ENCODE results near the gene TNPO2. TPM values are rescaled to one million over a fixed set of nuclear protein-coding genes. Genes with fewer than 3 reads are reported as not detected.

The TNPO2 gene
- total and polyA plus RNA-seq, 2 of the 13 experiments (the other 11 are each of a cell fraction or from before 2014, with no cell fraction given), result 31.7 to 61.0 TPM

GRCh38 chr19:12757544-12758274 is 34.0 kb upstream of the TNPO2 start (continued):
- TF ChIP-seq ZXDC (CRISPR knock-in tag; IDR thresholded peaks at IDR 0.05) (no peak), ZNF709 (CRISPR knock-in tag; IDR thresholded peaks at IDR 0.05) (peak; percentile 70; the same call in 1 of the 2 replicates), ZBTB8A (CRISPR knock-in tag; IDR thresholded peaks at IDR 0.05; ENCODE audit: borderline replicate concordance, low read depth) (no peak), ETV5 (CRISPR knock-in tag; IDR thresholded peaks at IDR 0.05; ENCODE audit: borderline replicate concordance) (no peak), SOX13 (IDR thresholded peaks at IDR 0.05) (no peak), SOX13 (CRISPR knock-in tag; conservative IDR thresholded peaks at IDR 0.05 in 1 of 2, IDR thresholded peaks at IDR 0.05 in 1 of 2) (0 out of 4 replicates have a peak, but pooled peaks of 1 of the 2 experiments have one; percentile 23), CEBPG (CRISPR knock-in tag; IDR thresholded peaks at IDR 0.05) (no peak), CBX2 (IDR thresholded peaks at IDR 0.05; ENCODE audit: low read depth, low read length) (no peak), CBX2 (CRISPR knock-in tag; IDR thresholded peaks at IDR 0.05; ENCODE audit: low read depth) (no peak), ZFY (CRISPR knock-in tag; IDR thresholded peaks at IDR 0.05) (peak; percentile 61), PPARG (CRISPR knock-in tag; conservative IDR thresholded peaks at IDR 0.05) (no peak), ZSCAN22 (CRISPR knock-in tag; IDR thresholded peaks at IDR 0.05) (0 out of 2 replicates have a peak, but pooled peaks have one; percentile 63), ZBED4 (CRISPR knock-in tag; IDR thresholded peaks at IDR 0.05; ENCODE audit: borderline replicate concordance) (peak; percentile 81), ATAD3A (CRISPR knock-in tag; IDR thresholded peaks at IDR 0.05) (no peak), ZNF263 (CRISPR knock-in tag; IDR thresholded peaks at IDR 0.05) (no peak), CHD4 (IDR thresholded peaks at IDR 0.05; ENCODE audit: borderline replicate concordance, low read length) (no peak), ZNF34 (CRISPR knock-in tag; IDR thresholded peaks at IDR 0.05; ENCODE audit: borderline replicate concordance) (no peak), HDAC2 (CRISPR knock-in tag; IDR thresholded peaks at IDR 0.05) (no peak; the same call in 1 of the 2 replicates), ZNF382 (CRISPR knock-in tag; IDR thresholded peaks at IDR 0.05; ENCODE audit: borderline replicate concordance) (no peak), ZC3H13 (CRISPR knock-in tag; IDR thresholded peaks at IDR 0.05) (no peak), ZNF362 (CRISPR knock-in tag; IDR thresholded peaks at IDR 0.05; ENCODE audit: borderline replicate concordance) (peak; percentile 10; the same call in 1 of the 2 replicates), ZNF644 (CRISPR knock-in tag; IDR thresholded peaks at IDR 0.05; ENCODE audit: low read depth) (no peak), GLI4 (CRISPR knock-in tag; IDR thresholded peaks at IDR 0.05; ENCODE audit: borderline replicate concordance) (no peak)
